Bone marrow (tissue), 2 donors: Measurements from ENCODE around the gene MEGF10.

Source experiments
- DNase-seq, 2 donors: peaks; one replicate each; lab custom pipeline; 2025; lab: John Stamatoyannopoulos, UW

MEGF10 gene

GRCh38 chr5:127412698-127413097 is 122.1 kb downstream of the MEGF10 start:
- DNase-seq, result no peak

GRCh38 chr5:127415034-127415433 is 124.4 kb downstream of the MEGF10 start:
- no peak for DNase-seq

- DNase-seq, result no peak
Measured at GRCh38 chr5:127416906-127417305, 126.3 kb downstream of the MEGF10 start.

- no peak for DNase-seq
Measured at GRCh38 chr5:127417528-127417927, 126.9 kb downstream of the MEGF10 start.

GRCh38 chr5:127418367-127418766 is 127.8 kb downstream of the MEGF10 start:
- no peak for DNase-seq

- DNase-seq, result no peak
Measured at GRCh38 chr5:127418974-127419682, 128.5 kb downstream of the MEGF10 start.

DNA sequence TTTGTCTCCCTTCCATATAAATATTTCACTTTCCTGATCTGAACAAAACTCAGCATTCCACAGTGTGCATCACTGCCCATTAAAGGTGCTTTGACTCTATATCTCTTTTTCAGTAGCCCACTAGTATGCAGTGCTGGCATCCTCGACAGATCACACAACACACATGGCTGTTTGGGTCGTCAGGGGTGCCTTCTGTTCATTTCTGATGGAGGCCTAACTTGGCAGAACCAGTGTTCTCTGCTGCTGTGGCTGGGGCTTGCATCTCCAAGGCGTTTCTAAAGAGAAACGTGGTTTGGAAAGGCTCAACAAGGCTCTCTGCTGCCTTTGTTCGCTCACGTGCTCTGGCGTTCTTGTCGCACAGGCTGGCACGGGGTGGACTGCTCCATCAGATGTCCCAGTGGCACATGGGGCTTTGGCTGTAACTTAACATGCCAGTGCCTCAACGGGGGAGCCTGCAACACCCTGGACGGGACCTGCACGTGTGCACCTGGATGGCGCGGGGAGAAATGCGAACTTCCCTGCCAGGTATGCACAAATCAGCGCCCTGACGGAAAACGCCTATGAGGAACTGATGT is 129.2 kb downstream of the MEGF10 start:
- no peak for DNase-seq

GRCh38 chr5:127420758-127421157 is 130.2 kb downstream of the MEGF10 start:
- no peak for DNase-seq

- DNase-seq, result no peak
Measured at GRCh38 chr5:127421471-127421870, 130.9 kb downstream of the MEGF10 start.

- no peak for DNase-seq
Measured at GRCh38 chr5:127423173-127423798, 132.7 kb downstream of the MEGF10 start.

- no peak for DNase-seq
Measured at GRCh38 chr5:127425037-127425436, 134.4 kb downstream of the MEGF10 start.

DNA sequence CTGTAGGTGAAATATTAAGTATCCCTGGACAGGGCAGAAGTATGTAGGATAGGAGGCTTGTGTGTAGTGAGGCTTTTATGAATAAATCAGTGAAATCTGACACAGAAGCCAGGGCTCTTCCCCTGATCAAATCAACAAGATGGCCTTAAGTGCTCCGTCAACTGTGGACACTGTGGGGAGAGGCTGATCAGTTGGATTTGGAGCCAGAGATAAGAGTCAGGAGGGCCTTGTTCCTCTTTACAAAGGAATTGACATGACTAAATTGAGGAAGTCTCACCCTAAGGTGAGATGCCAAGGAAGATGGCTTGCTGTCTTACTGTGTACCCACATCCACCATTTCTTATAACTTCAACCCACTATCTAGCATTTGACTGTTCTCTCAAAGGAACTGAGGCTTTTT is 135.3 kb downstream of the MEGF10 start:
- no peak for DNase-seq

- DNase-seq, result no peak
Measured at GRCh38 chr5:127426661-127427060, 136.1 kb downstream of the MEGF10 start.

- DNase-seq, result no peak
Measured at GRCh38 chr5:127428276-127428675, 137.7 kb downstream of the MEGF10 start.

DNA sequence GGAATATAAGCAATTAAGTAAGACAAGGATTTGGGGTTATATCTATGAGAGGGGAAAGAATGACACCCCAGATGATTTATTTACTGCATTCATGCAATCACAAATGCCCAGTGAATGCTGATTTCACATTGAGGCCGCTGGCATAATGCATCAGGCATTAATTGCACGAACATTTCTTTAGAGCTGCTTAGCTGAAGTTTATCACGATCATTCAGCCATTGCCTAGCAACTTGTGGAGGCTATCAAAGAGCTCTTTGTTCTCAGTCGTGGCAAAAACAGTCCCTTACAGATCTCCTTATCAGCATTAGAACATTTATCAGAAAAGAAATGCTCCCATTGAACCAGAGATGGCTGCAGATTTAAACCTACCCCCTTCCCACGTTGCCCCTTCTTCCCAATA is 138.2 kb downstream of the MEGF10 start:
- DNase-seq, result no peak

DNA sequence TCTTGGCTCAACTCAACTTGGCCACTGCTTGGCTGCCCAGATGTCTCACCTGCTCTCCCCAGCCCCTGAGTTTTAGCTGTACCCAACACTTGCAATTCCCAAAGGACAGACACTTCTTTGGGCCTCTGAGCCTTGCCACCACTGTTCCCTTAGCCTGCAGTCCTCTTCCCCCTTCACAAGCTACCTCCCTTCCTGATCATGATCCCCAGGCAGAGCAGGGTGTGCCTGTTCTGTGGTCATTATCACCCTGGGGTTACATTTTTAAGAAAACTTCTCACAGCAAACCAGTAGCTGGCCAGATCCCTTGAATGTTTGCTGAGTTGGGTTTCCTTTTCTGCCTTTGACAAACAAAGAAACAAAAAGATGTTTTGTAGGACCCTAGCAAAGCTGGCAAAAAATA is 139.3 kb downstream of the MEGF10 start:
- no peak for DNase-seq

- DNase-seq, result no peak
Measured at GRCh38 chr5:127430627-127431026, 140.0 kb downstream of the MEGF10 start.

DNA sequence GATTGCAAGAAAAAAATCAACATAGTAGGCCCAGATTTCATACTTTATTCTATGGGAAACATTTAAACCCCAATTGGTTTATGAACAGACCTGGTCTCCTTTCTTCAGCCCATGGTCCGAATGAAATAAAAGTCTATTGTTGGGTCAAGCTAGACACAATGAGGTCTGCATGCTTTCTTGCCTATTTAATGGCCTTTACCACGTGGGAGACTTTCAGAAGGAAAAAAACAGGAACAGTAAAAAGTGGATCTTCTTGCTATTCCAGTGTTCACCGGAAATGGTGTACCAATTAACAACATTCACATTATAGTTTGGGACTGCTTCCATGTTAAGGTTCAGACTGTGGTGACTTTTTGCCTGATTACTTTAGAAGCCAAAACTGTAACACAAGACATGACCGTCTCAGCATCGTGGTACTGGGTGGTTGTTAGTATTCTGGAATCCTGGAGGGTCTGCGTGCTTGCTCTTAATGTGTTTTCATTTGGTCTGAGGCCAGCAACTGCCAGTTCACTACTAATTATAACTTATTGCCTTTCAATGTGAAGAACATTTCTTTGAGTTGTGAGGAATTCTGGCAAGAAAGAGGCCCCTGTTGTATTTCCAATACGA is 141.5 kb downstream of the MEGF10 start:
- no peak for DNase-seq

- no peak for DNase-seq
Measured at GRCh38 chr5:127433526-127433925, 142.9 kb downstream of the MEGF10 start.

DNA sequence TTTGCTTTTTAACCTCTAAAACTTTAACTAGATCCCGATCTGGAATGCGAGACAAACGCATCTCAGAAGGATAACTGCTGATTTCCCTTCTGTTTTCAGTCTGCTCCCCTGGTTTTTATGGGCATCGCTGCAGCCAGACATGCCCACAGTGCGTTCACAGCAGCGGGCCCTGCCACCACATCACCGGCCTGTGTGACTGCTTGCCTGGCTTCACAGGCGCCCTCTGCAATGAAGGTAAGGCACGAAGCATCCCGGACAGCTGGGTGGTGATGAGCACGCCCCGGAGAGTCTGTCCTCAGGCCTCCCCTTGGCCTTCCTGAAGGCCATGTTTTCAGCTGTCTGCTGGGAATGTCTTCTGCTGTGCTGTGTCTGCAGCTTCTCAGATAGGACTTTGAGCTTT is 144.0 kb downstream of the MEGF10 start:
- no peak for DNase-seq

DNA sequence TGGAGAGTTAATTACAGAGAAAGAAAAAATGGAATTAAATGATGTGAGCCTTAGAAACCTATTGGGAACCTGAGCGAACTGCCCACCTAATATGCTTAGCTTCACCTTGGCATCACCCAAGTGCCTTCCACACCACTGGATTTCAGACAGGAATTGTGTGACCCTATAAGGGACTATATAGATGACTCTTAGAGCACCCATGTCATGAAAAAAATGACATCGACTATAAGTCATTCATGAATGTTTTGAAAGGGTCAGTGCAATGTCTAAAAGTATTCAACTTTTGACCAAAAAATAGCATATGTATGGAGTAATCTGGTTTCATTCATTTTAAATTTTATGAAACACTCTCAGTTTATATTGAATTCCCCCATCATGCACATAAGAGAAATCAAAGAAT is 145.2 kb downstream of the MEGF10 start:
- no peak for DNase-seq

DNA sequence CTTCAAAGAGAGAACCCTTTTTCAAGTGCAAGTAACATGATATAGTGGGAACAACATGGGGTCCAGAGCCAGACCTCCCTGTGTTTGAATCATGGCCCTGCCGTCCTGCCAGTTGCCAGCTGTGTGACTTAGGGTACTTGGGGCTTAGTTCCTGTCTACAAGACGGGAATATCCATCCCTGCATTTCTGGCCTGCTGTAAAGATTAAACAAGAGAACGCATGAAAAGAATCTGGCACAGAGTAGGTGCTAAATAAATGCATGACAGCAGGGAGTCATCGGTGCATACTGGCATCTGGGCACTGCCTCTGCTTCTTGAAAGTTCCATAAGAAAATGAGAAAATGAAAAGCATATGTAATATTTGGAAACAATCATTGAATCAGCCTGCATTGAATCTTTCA is 149.0 kb downstream of the MEGF10 start:
- DNase-seq, result no peak

GRCh38 chr5:127440831-127441230 is 150.2 kb downstream of the MEGF10 start:
- no peak for DNase-seq
